ENCODE data around the gene RBPJL.

GRCh38 chr20:45346851-45347250 lies 40.2 kb downstream of the RBPJL start:
- TF ChIP-seq CTCF (IDR thresholded peaks at IDR 0.05; ENCODE audit: low read length) (no peak), EZH2phosphoT487 (IDR thresholded peaks at IDR 0.05; ENCODE audit: low read length) (no peak), EZH2 (optimal IDR thresholded peaks at IDR 0.05; ENCODE audit: low read depth, low read length) (no peak)

Measured in MM.1S (cell line).